Measurements from ENCODE around the gene SLC9A7.

DNA sequence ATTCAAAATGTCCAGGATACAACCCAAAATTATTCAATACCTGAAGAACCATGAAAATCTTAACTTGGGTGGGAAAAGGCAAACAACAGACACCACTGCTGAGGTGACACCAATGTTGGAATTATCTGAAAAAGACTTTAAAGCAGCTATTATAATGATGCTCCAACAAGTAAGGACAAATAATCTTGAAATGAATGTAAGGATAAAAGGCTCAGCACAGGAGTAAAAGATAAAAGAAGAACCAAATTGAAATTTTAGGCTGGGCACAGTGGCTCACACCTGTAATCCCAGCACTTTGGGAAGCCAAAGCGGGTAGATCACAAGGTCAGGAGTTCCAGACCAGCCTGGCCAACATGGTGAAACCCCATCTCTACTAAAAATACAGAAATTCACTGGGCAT, 4.0 kb upstream of the SLC9A7 start:
- no peak for TF ChIP-seq POLR2AphosphoS5 (IDR thresholded peaks at IDR 0.05)
- TF ChIP-seq, protein P1, sequence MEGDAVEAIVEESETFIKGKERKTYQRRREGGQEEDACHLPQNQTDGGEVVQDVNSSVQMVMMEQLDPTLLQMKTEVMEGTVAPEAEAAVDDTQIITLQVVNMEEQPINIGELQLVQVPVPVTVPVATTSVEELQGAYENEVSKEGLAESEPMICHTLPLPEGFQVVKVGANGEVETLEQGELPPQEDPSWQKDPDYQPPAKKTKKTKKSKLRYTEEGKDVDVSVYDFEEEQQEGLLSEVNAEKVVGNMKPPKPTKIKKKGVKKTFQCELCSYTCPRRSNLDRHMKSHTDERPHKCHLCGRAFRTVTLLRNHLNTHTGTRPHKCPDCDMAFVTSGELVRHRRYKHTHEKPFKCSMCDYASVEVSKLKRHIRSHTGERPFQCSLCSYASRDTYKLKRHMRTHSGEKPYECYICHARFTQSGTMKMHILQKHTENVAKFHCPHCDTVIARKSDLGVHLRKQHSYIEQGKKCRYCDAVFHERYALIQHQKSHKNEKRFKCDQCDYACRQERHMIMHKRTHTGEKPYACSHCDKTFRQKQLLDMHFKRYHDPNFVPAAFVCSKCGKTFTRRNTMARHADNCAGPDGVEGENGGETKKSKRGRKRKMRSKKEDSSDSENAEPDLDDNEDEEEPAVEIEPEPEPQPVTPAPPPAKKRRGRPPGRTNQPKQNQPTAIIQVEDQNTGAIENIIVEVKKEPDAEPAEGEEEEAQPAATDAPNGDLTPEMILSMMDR (IDR thresholded peaks at IDR 0.05), result no peak
